Measurements from ENCODE around the gene KCNJ6. TPM values are rescaled to one million over a fixed set of nuclear protein-coding genes. Genes with fewer than 3 reads are reported as not detected.
A peak's percentile ranks its signal among the peaks of the same experiment; 100 is the strongest.

Gene KCNJ6
- total and polyA plus RNA-seq, 4 donors: 0.01 TPM; not detected in 3

DNA sequence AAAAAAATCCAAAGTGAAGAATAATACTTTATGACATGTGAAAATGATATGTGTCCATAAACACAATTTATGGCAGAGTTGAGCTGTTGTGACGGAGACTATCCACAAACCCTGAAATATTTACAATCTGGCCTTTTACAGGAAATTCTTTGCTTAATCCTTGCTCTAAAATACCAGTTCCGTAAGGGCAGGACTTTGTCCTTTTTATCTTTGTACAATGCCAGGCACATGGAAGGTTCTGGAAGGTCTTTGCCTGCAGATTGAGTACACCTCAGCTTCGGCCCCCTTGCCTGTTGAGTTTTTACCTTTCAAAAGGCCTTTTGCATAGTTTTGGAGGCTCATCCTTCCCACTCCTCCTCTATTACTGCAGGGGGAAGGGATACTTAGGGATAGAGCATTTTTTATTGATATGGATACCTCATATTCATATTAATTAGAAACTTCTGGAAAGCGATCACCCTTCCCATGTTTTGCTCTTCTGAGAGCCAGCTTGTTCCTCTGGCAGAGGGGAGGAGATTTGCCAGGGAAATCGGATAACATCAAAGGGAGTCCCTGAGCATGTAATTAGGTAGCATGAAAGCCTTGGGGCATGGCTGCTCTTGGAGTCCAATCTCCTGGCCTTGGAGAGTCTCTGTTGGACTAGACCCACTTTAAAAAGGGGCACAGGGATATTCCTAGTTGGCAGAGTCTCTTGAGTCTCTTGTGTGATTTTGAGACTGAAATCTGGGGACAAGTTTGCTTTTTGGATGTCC lies 217.1 kb downstream of the KCNJ6 start:
- 53% methylated on average over 5 of the region's 5 CpGs for WGBS
- Histone ChIP-seq H3K36me3 (ENCODE audit: control insufficient read depth in 4 of 4, insufficient read depth in 3 of 4, low read depth in 1 of 4, low read length in 3 of 4) (no peaks in the 10 kb centered on the region), H3K4me1 (ENCODE audit: control insufficient read depth in 4 of 4, insufficient read depth in 4 of 4, low read length in 3 of 4) (peaks cover 0 to 11% (median 5%) of the 10 kb centered on the region in 4 donors), H3K27ac (ENCODE audit: low read depth in 1 of 2, low read length in 2 of 2) (no peak overlapping the region), H3K4me3 (ENCODE audit: low read depth in 1 of 3, low read length in 3 of 3) (no peak overlapping the region), H3K9ac (ENCODE audit: low read depth in 1 of 2, low read length in 2 of 2) (no peak overlapping the region), H3K9me3 (ENCODE audit: control insufficient read depth in 4 of 4, low read length in 3 of 4) (no peaks in the 10 kb centered on the region), H3K27me3 (ENCODE audit: control insufficient read depth in 4 of 4, insufficient read depth in 4 of 4, low read length in 3 of 4) (no peaks in the 10 kb centered on the region)
- no peak for DNase-seq (ENCODE audit: low spot score)
- TF ChIP-seq FOXA2 (IDR thresholded peaks at IDR 0.05): no peak
- no peak for TF ChIP-seq MAX (IDR thresholded peaks at IDR 0.05)
- no peak for TF ChIP-seq SP1 (IDR thresholded peaks at IDR 0.05)
- TF ChIP-seq, protein P1, sequence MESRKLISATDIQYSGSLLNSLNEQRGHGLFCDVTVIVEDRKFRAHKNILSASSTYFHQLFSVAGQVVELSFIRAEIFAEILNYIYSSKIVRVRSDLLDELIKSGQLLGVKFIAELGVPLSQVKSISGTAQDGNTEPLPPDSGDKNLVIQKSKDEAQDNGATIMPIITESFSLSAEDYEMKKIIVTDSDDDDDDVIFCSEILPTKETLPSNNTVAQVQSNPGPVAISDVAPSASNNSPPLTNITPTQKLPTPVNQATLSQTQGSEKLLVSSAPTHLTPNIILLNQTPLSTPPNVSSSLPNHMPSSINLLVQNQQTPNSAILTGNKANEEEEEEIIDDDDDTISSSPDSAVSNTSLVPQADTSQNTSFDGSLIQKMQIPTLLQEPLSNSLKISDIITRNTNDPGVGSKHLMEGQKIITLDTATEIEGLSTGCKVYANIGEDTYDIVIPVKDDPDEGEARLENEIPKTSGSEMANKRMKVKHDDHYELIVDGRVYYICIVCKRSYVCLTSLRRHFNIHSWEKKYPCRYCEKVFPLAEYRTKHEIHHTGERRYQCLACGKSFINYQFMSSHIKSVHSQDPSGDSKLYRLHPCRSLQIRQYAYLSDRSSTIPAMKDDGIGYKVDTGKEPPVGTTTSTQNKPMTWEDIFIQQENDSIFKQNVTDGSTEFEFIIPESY (IDR thresholded peaks at IDR 0.05): no peak
- no peak for TF ChIP-seq FOXA1 (IDR thresholded peaks at IDR 0.05)
- peak; percentile 33 to 81 for TF ChIP-seq HNF4A (conservative IDR thresholded peaks at IDR 0.05)
- TF ChIP-seq NR2F2 (IDR thresholded peaks at IDR 0.05): no peak
- no peak for TF ChIP-seq GABPA (IDR thresholded peaks at IDR 0.05 in 1 of 2, conservative IDR thresholded peaks at IDR 0.05 in 1 of 2)
- peak in 1 of 2 donors; percentile 40 for TF ChIP-seq JUND (IDR thresholded peaks at IDR 0.05)
- peak in 1 of 2 donors; percentile 47 for TF ChIP-seq RXRA (IDR thresholded peaks at IDR 0.05)

DNA sequence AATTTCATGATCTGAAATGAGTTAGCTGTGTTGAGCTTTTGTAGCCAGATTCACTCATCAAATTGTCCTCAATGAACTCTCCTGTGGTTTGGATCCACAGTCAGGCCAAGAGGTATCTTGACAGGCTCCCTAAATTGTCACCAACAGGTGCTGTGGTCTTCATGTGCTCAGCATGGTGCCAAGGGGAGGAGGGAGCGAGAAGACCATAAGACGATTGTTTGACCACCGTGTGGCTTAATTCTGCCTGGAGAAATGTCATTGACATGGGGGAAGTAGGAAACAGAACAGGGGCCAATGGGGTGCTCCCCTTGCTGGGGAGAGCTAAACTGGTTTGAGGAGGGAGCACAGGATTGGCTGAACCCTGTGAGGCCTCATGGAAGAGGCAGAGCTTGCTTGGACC lies 219.3 kb downstream of the KCNJ6 start:
- no peaks in the 10 kb centered on the region for H3K27me3 ChIP-seq (ENCODE audit: control insufficient read depth in 4 of 4, insufficient read depth in 4 of 4, low read length in 3 of 4)
- TF ChIP-seq CTCF (IDR thresholded peaks at IDR 0.05; ENCODE audit: low read depth, low read length, missing input control): no peak
- no peak for TF ChIP-seq MAX (IDR thresholded peaks at IDR 0.05)
- no peak for TF ChIP-seq JUND (IDR thresholded peaks at IDR 0.05)
- TF ChIP-seq YY1 (IDR thresholded peaks at IDR 0.05): no peak
- TF ChIP-seq ATF3 (IDR thresholded peaks at IDR 0.05): no peak
- no peak for TF ChIP-seq HNF4G (IDR thresholded peaks at IDR 0.05)
- no peak for TF ChIP-seq RAD21 (IDR thresholded peaks at IDR 0.05)
- no peak for TF ChIP-seq NR2F2 (IDR thresholded peaks at IDR 0.05)
- no peak for TF ChIP-seq EGR1 (IDR thresholded peaks at IDR 0.05; ENCODE audit: low read depth in 2 of 2)
- no peak for TF ChIP-seq TAF1 (conservative IDR thresholded peaks at IDR 0.05)
- TF ChIP-seq GABPA (IDR thresholded peaks at IDR 0.05 in 1 of 2, conservative IDR thresholded peaks at IDR 0.05 in 1 of 2): no peak
- TF ChIP-seq, protein P1 (IDR thresholded peaks at IDR 0.05): no peak
- TF ChIP-seq SP1 (IDR thresholded peaks at IDR 0.05): no peak
- TF ChIP-seq FOXA1 (IDR thresholded peaks at IDR 0.05): no peak
- no peak for TF ChIP-seq FOXA2 (IDR thresholded peaks at IDR 0.05)
- no peak for TF ChIP-seq REST (IDR thresholded peaks at IDR 0.05)
- no peak for TF ChIP-seq HNF4A (conservative IDR thresholded peaks at IDR 0.05)
- H3K9me3 ChIP-seq (ENCODE audit: control insufficient read depth in 4 of 4, low read length in 3 of 4): no peaks in the 10 kb centered on the region
- H3K9ac ChIP-seq (ENCODE audit: low read depth in 1 of 2, low read length in 2 of 2): no peak overlapping the region
- peaks cover 0 to 8% (median 4%) of the 10 kb centered on the region in 4 donors for H3K4me1 ChIP-seq (ENCODE audit: control insufficient read depth in 4 of 4, insufficient read depth in 4 of 4, low read length in 3 of 4)
- H3K36me3 ChIP-seq (ENCODE audit: control insufficient read depth in 4 of 4, insufficient read depth in 3 of 4, low read depth in 1 of 4, low read length in 3 of 4): no peaks in the 10 kb centered on the region
- H3K4me3 ChIP-seq (ENCODE audit: low read depth in 1 of 3, low read length in 3 of 3): no peak overlapping the region
- WGBS: 90% methylated on average over 3 of the region's 3 CpGs
- H3K27ac ChIP-seq (ENCODE audit: low read depth in 1 of 2, low read length in 2 of 2): no peak overlapping the region
- DNase-seq (ENCODE audit: low spot score): no peak

Data from liver (tissue), 9 donors.